ENCODE data around the gene NFX1.

The NFX1 gene

GRCh38 chr9:33318225-33318624, 27.9 kb downstream of the NFX1 start:
- no peak for TF ChIP-seq FOXP2 (optimal IDR thresholded peaks at IDR 0.05; ENCODE audit: borderline replicate concordance, extremely low read depth, extremely low read length, insufficient read depth)
- no peak for TF ChIP-seq TAF1 (IDR thresholded peaks at IDR 0.05; ENCODE audit: borderline replicate concordance, insufficient read depth, low read length)
- no peak for TF ChIP-seq POLR2AphosphoS5 (IDR thresholded peaks at IDR 0.05; ENCODE audit: low read depth, low read length)
- TF ChIP-seq SIN3A (IDR thresholded peaks at IDR 0.05; ENCODE audit: borderline replicate concordance, insufficient read depth, low read length) = no peak
- no peak for TF ChIP-seq REST (IDR thresholded peaks at IDR 0.05; ENCODE audit: insufficient read depth in 1 of 2, low read depth in 2 of 2, low read length in 2 of 2)

- TF ChIP-seq TAF1 (IDR thresholded peaks at IDR 0.05; ENCODE audit: borderline replicate concordance, insufficient read depth, low read length) = no peak
- no peak for TF ChIP-seq SIN3A (IDR thresholded peaks at IDR 0.05; ENCODE audit: borderline replicate concordance, insufficient read depth, low read length)
- no peak for TF ChIP-seq FOXP2 (optimal IDR thresholded peaks at IDR 0.05; ENCODE audit: borderline replicate concordance, extremely low read depth, extremely low read length, insufficient read depth)
- TF ChIP-seq REST (IDR thresholded peaks at IDR 0.05; ENCODE audit: insufficient read depth in 1 of 2, low read depth in 2 of 2, low read length in 2 of 2) = no peak
Measured at GRCh38 chr9:33318781-33319180, 28.5 kb downstream of the NFX1 start.

GRCh38 chr9:33320230-33320567, 29.9 kb downstream of the NFX1 start:
- no peak for TF ChIP-seq REST (IDR thresholded peaks at IDR 0.05; ENCODE audit: insufficient read depth in 1 of 2, low read depth in 2 of 2, low read length in 2 of 2)
- TF ChIP-seq TAF1 (IDR thresholded peaks at IDR 0.05; ENCODE audit: borderline replicate concordance, insufficient read depth, low read length) = no peak
- no peak for TF ChIP-seq FOXP2 (optimal IDR thresholded peaks at IDR 0.05; ENCODE audit: borderline replicate concordance, extremely low read depth, extremely low read length, insufficient read depth)
- no peak for TF ChIP-seq SIN3A (IDR thresholded peaks at IDR 0.05; ENCODE audit: borderline replicate concordance, insufficient read depth, low read length)
- TF ChIP-seq POLR2AphosphoS5 (IDR thresholded peaks at IDR 0.05; ENCODE audit: low read depth, low read length) = no peak

- TF ChIP-seq FOXP2 (optimal IDR thresholded peaks at IDR 0.05; ENCODE audit: borderline replicate concordance, extremely low read depth, extremely low read length, insufficient read depth) (no peak), POLR2AphosphoS5 (IDR thresholded peaks at IDR 0.05; ENCODE audit: low read depth, low read length) (no peak), SIN3A (IDR thresholded peaks at IDR 0.05; ENCODE audit: borderline replicate concordance, insufficient read depth, low read length) (no peak), TAF1 (IDR thresholded peaks at IDR 0.05; ENCODE audit: borderline replicate concordance, insufficient read depth, low read length) (no peak), REST (IDR thresholded peaks at IDR 0.05; ENCODE audit: insufficient read depth in 1 of 2, low read depth in 2 of 2, low read length in 2 of 2) (no peak)
Measured at GRCh38 chr9:33320568-33321261, 30.4 kb downstream of the NFX1 start.

All from PFSK-1 (cell line).